Glutamatergic neuron (in vitro differentiated cells): ENCODE results near the gene UBE2D2. TPM values are rescaled to one million over a fixed set of nuclear protein-coding genes. Genes with fewer than 3 reads are reported as not detected.
"Not testable (repeated sequence)": the region's sequence is repeated elsewhere in the genome, so short reads cannot be mapped to it uniquely, and the experiment has no call there.

Source experiments
- DNase-seq: peaks from one replicate; pipeline ENCODE4 v3.0.0; 2022
- H3K27ac Mint-ChIP-seq: one replicate; pipeline ENCODE4 v1.8.0; 2020; ENCODE audit warnings: mild to moderate bottlenecking, mixed read lengths, inconsistent platforms; ENCODE audit not compliant: unreplicated experiment
- H3K27me3 Mint-ChIP-seq: one replicate; pipeline ENCODE4 v1.8.0; 2020; ENCODE audit warnings: mild to moderate bottlenecking, moderate library complexity, mixed read lengths, inconsistent platforms; ENCODE audit not compliant: unreplicated experiment
- H3K36me3 Mint-ChIP-seq: one replicate; pipeline ENCODE4 v1.8.0; 2020; ENCODE audit warnings: mild to moderate bottlenecking, mixed read lengths, inconsistent platforms; ENCODE audit not compliant: unreplicated experiment
- H3K4me1 Mint-ChIP-seq: one replicate; pipeline ENCODE4 v1.8.0; 2020; ENCODE audit warnings: mild to moderate bottlenecking, low read depth, mixed read lengths, inconsistent platforms; ENCODE audit not compliant: unreplicated experiment
- H3K4me3 Mint-ChIP-seq: one replicate; pipeline ENCODE4 v1.8.0; 2020; ENCODE audit warnings: mild to moderate bottlenecking, mixed read lengths, inconsistent platforms; ENCODE audit not compliant: unreplicated experiment
- H3K9me3 Mint-ChIP-seq: one replicate; pipeline ENCODE4 v1.8.0; 2020; ENCODE audit warnings: mild to moderate bottlenecking, moderate library complexity, mixed read lengths, inconsistent platforms; ENCODE audit not compliant: unreplicated experiment
- long read RNA-seq: library from polyadenylated mRNA; unstranded; transcript quantifications from one replicate; pipeline ENCODE4 v2.0.0, GENCODE V29; 2020; ENCODE audit not compliant: unreplicated experiment
- total RNA-seq: library from RNA; stranded (reverse); fragmentation: NEBNext Ultra II Directional; extraction: Animal tissue kit (Norgen Biotek cat#: 25700); gene quantifications from one replicate; pipeline ENCODE4 v1.2.1, GENCODE V29; 2021; ENCODE audit not compliant: unreplicated experiment
- TF ChIP-seq, protein P1 (sequence below): fragments of 200-600 bp; sonication (generic); IDR thresholded peaks from one replicate; pipeline ENCODE4 v1.5.0; 2021; ENCODE audit not compliant: partially characterized antibody, unreplicated experiment

The UBE2D2 gene
- 188 TPM for total RNA-seq
- long read RNA-seq, transcript UBE2D2-202 (7 exons, 2,702 nt) = major isoform, 44 of 53 reads
- long read RNA-seq, partial matches to known transcripts = 4 of 53 reads
- long read RNA-seq, other reads (novel, unspliced or antisense) = 5 of 53 reads

DNA sequence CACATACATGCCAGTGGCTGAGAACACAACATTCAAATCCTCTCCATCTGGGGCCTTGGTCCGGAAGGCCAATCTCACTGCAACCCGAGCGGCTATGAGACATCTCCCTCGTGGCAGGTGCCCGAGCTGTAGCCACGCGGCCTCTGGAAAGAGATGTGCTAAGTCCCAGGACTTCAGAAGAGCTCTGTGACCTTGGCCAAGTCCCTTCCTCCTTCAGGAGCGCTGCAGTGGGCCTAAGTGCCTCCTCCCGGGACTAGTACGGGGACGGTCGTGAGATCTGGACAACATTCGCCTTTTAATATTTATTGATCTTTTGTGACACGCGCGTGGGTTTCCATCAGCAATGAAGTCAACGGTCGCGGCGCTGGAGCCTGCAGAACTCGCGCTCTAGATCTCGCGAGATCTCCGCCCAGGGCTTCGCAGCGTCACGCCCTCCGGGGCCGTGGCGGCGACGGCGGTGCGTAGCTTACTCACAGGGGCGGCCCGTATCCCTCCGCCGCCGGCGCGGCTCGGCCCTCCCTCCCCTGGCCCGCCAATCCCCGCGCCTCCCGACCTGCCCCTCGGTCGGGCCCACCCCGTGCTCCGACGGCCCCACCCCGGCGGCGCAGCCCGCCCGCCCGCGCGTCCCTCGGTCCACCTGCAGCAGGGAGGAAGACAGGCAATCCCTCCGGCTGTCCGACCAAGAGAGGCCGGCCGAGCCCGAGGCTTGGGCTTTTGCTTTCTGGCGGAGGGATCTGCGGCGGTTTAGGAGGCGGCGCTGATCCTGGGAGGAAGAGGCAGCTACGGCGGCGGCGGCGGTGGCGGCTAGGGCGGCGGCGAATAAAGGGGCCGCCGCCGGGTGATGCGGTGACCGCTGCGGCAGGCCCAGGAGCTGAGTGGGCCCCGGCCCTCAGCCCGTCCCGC lies at the start of gene UBE2D2:
UBE2D2 (plus strand) TSS at position 588 of the 903 bp plus-strand sequence. CDS start 453 bp downstream, outside the sequence.
- peak; percentile 99 for DNase-seq
- Mint-ChIP-seq H3K4me3 (peak within 1 kb of the TSS; percentile 95), H3K4me1 (peaks cover 14% of the 10 kb centered on the region), H3K36me3 (no peaks in the 10 kb centered on the region), H3K9me3 (peaks cover 13% of the 10 kb centered on the region), H3K27me3 (peaks cover 8% of the 10 kb centered on the region), H3K27ac (peak within 1 kb of the TSS; percentile 97)
- TF ChIP-seq, protein P1, sequence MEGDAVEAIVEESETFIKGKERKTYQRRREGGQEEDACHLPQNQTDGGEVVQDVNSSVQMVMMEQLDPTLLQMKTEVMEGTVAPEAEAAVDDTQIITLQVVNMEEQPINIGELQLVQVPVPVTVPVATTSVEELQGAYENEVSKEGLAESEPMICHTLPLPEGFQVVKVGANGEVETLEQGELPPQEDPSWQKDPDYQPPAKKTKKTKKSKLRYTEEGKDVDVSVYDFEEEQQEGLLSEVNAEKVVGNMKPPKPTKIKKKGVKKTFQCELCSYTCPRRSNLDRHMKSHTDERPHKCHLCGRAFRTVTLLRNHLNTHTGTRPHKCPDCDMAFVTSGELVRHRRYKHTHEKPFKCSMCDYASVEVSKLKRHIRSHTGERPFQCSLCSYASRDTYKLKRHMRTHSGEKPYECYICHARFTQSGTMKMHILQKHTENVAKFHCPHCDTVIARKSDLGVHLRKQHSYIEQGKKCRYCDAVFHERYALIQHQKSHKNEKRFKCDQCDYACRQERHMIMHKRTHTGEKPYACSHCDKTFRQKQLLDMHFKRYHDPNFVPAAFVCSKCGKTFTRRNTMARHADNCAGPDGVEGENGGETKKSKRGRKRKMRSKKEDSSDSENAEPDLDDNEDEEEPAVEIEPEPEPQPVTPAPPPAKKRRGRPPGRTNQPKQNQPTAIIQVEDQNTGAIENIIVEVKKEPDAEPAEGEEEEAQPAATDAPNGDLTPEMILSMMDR = no peak

DNA sequence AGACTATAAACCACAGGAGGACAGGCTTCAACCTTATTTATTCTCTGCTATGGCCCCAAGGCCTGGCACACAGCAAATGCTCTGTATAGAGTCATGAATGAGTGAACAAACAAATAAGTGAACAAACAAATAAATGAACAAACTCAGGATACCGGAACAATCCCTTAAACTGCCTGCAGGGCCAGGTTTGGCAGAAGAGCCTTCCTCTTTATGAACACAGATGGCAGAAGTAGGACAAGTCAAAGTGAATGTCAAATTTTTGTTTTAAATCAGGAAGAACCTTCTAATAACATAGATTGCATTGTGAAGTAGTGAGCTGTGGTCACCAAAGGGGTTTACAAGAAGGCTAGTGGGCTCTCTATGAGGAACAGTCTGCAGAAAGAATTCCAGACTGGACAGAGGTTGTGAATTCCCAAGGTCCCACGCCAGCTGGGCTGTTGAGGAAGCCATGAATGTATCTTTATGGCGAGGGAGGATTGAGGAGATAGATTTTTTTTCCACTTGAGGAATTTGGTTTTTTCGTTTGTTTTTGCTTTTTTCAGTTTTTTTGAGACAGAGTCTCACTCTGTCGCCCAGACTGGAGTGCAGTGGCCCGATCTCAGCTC lies 48.3 kb upstream of the UBE2D2 start:
- Mint-ChIP-seq H3K4me3 (no peak overlapping the region), H3K27ac (no peak overlapping the region), H3K9me3 (peaks cover 7% of the 10 kb centered on the region), H3K27me3 (peaks cover 8% of the 10 kb centered on the region), H3K4me1 (peaks cover 9% of the 10 kb centered on the region), H3K36me3 (no peaks in the 10 kb centered on the region)
- TF ChIP-seq, protein P1 = no peak
- DNase-seq = no peak

DNA sequence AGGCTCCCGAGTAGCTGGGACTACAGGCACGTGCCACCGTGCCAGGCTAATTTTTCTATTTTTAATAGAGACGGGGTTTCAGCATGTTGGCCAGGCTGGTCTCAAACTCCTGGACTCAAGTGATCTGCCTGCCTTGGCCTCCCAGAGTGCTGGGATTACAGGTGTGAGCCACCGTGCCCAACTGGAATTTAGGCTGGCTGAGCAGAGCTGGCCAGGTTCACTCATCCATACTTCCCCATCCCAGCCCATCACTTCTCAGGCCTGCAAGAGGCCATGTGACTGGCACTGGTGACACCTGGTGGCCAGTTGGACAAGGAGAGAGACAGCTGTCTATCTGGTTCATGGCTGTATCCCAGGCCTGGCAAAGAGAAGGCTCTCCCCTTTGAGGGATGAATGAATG lies 47.7 kb upstream of the UBE2D2 start:
- TF ChIP-seq, protein P1 = peak; percentile 26
- Mint-ChIP-seq H3K27ac (peak overlapping the region; percentile 70), H3K27me3 (peaks cover 11% of the 10 kb centered on the region), H3K4me1 (peaks cover 11% of the 10 kb centered on the region)
- H3K9me3 Mint-ChIP-seq, H3K36me3 Mint-ChIP-seq, H3K4me3 Mint-ChIP-seq: not testable (repeated sequence)
- peak; percentile 81 for DNase-seq

DNA sequence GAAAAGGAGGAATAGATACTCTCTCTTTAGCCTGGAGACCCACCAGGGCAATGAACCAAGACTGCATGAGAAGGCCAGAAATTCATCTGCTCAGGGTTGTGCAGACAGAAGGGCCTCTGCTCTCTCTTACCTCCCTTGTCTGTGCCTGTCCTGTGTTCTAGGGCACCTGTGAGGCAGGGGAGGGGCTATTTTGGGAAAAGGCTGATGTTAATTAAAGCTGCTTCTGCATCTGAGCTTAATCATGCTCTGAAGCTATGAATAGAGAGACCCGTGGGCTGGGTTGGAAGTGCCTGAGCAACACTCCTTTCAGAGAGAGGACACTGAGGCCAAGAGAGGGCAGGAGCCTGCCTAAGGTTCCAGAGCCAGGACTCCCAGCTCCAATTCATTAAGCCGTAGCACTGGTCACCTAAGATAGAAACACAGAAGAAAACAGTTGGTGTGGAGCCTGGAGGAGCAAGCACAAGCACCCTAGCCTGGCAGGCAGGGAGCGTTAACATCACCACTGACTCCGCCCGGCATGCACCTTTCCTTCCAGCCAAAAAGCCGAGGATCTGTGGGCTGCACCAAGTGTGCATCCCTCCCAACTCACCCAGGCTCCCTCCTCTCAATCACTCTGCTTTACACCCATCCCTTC lies 47.2 kb upstream of the UBE2D2 start:
- Mint-ChIP-seq H3K36me3 (no peaks in the 10 kb centered on the region), H3K9me3 (peaks cover 9% of the 10 kb centered on the region), H3K4me1 (peaks cover 17% of the 10 kb centered on the region), H3K27ac (peak overlapping the region; percentile 70), H3K27me3 (peaks cover 14% of the 10 kb centered on the region), H3K4me3 (no peak overlapping the region)
- no peak for DNase-seq
- TF ChIP-seq, protein P1 = no peak
